ENCODE data around the gene HNRNPL. TPM values are rescaled to one million over a fixed set of nuclear protein-coding genes. Genes with fewer than 3 reads are reported as not detected.
"Not testable (repeated sequence)": the region's sequence is repeated elsewhere in the genome, so short reads cannot be mapped to it uniquely, and the experiment has no call there.

HNRNPL gene
- total RNA-seq, 1 donor from 2014 or later = 443 TPM

GRCh38 chr19:38803543-38803942, 46.2 kb downstream of the HNRNPL start:
- no peak for DNase-seq (ENCODE audit: low spot score in 2 of 2, unreplicated experiment in 2 of 2)
- no peak overlapping the region for H3K4me3 Mint-ChIP-seq
- no peak for TF ChIP-seq CTCF (IDR thresholded peaks at IDR 0.05; ENCODE audit: unreplicated experiment)
- no peak overlapping the region for H3K27ac Mint-ChIP-seq
- H3K9me3 Mint-ChIP-seq = no peaks in the 10 kb centered on the region
- H3K36me3 Mint-ChIP-seq = peaks cover 2% of the 10 kb centered on the region
- peaks cover 2% of the 10 kb centered on the region for H3K4me1 Mint-ChIP-seq
- no peaks in the 10 kb centered on the region for H3K27me3 Mint-ChIP-seq (ENCODE audit: low read depth)

- Mint-ChIP-seq H3K4me3 (no peak overlapping the region), H3K9me3 (no peaks in the 10 kb centered on the region), H3K27me3 (ENCODE audit: low read depth) (no peaks in the 10 kb centered on the region), H3K36me3 (peaks cover 2% of the 10 kb centered on the region), H3K4me1 (peaks cover 2% of the 10 kb centered on the region), H3K27ac (no peak overlapping the region)
- no peak for TF ChIP-seq CTCF (IDR thresholded peaks at IDR 0.05; ENCODE audit: unreplicated experiment)
- DNase-seq (ENCODE audit: low spot score in 2 of 2, unreplicated experiment in 2 of 2) = no peak
These were observed 48.3 kb downstream of the HNRNPL start for GRCh38 chr19:38801359-38802095.

GRCh38 chr19:38800577-38801347, 49.0 kb downstream of the HNRNPL start:
- no peak for TF ChIP-seq CTCF (IDR thresholded peaks at IDR 0.05; ENCODE audit: unreplicated experiment)
- no peaks in the 10 kb centered on the region for H3K27me3 Mint-ChIP-seq (ENCODE audit: low read depth)
- no peak overlapping the region for H3K27ac Mint-ChIP-seq
- H3K36me3 Mint-ChIP-seq = peaks cover 2% of the 10 kb centered on the region
- H3K4me3 Mint-ChIP-seq = no peak overlapping the region
- H3K4me1 Mint-ChIP-seq = peaks cover 2% of the 10 kb centered on the region
- no peaks in the 10 kb centered on the region for H3K9me3 Mint-ChIP-seq
- DNase-seq (ENCODE audit: low spot score in 2 of 2, unreplicated experiment in 2 of 2) = no peak

- no peak for TF ChIP-seq CTCF (IDR thresholded peaks at IDR 0.05; ENCODE audit: unreplicated experiment)
- Mint-ChIP-seq H3K27ac (no peak overlapping the region), H3K36me3 (peaks cover 2% of the 10 kb centered on the region), H3K4me3 (no peak overlapping the region), H3K27me3 (ENCODE audit: low read depth) (no peaks in the 10 kb centered on the region), H3K9me3 (no peaks in the 10 kb centered on the region), H3K4me1 (peaks cover 2% of the 10 kb centered on the region)
- DNase-seq (ENCODE audit: low spot score in 2 of 2, unreplicated experiment in 2 of 2) = no peak
These were observed 50.7 kb downstream of the HNRNPL start for GRCh38 chr19:38799104-38799503.

GRCh38 chr19:38797781-38798180, 52.0 kb downstream of the HNRNPL start:
- not testable (repeated sequence) for H3K36me3 Mint-ChIP-seq; H3K27me3 Mint-ChIP-seq (ENCODE audit: low read depth); DNase-seq (ENCODE audit: low spot score in 2 of 2, unreplicated experiment in 2 of 2); H3K27ac Mint-ChIP-seq; H3K9me3 Mint-ChIP-seq; H3K4me3 Mint-ChIP-seq; H3K4me1 Mint-ChIP-seq

- Mint-ChIP-seq H3K4me1 (peaks cover 6% of the 10 kb centered on the region), H3K4me3 (no peak overlapping the region), H3K36me3 (peaks cover 2% of the 10 kb centered on the region), H3K27ac (no peak overlapping the region), H3K27me3 (ENCODE audit: low read depth) (no peaks in the 10 kb centered on the region), H3K9me3 (no peaks in the 10 kb centered on the region)
- no peak for TF ChIP-seq CTCF (IDR thresholded peaks at IDR 0.05; ENCODE audit: unreplicated experiment)
- no peak for DNase-seq (ENCODE audit: low spot score in 2 of 2, unreplicated experiment in 2 of 2)
These were observed 53.6 kb downstream of the HNRNPL start for GRCh38 chr19:38796154-38796553.

Measured in mesothelial cell of epicardium (in vitro differentiated cells).